HUDEP-2 (cell line): Measurements from ENCODE around the gene CAPN1.
A peak's percentile ranks its signal among the peaks of the same experiment; 100 is the strongest.
"Not testable (repeated sequence)": the region's sequence is repeated elsewhere in the genome, so short reads cannot be mapped to it uniquely, and the experiment has no call there.

ENCODE experiments used
- DNase-seq, 76 experiments: peaks; one replicate each; lab custom pipeline; 2025; ENCODE audit not compliant: unreplicated experiment in 76 of 76; lab: John Stamatoyannopoulos, UW

CAPN1 gene

DNA sequence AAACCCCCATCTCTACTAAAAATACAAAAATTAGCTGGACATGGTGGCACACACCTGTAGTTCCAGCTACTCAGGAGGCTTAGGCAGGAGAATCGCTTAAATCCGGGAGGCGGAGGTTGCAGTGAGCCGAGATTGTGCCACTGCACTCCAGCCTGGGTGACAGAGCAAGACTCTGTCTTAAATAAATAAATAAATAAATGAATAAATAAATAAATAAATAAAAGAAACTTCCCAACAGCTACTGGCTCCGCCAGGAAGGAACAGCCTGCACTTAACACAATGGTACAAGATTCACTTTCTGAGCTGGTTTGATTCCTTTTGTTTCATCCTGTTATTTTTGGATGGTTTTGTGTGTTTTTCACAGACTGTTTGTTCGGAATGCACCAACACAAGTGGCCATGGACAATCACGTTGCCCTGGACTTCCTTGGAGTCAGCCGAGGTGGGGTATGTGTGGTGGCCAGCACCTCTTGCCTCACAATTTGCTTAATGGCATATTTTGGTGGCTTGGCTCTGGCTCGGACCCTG is 66.5 kb downstream of the CAPN1 start:
- DNase-seq, result not testable (repeated sequence)

DNA sequence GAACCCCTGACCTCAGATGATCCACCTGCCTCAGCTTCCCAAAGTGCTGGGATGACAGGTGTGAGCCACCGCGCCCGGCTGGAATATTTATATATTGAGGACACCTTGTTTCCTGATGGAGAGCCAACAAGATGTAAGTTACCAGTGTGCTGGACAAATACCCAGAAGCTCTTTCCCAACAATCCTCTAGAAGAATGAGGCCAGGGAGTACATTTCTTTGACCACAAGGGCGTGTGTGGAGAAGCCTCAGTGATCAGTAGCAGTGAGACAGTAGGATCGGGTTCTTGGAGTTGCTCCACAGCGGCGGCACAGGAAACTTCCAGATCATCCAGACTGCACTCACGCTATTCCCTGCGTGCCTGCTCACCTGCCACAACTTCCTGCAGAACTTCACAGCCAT is 69.7 kb downstream of the CAPN1 start:
- no peak for DNase-seq

DNA sequence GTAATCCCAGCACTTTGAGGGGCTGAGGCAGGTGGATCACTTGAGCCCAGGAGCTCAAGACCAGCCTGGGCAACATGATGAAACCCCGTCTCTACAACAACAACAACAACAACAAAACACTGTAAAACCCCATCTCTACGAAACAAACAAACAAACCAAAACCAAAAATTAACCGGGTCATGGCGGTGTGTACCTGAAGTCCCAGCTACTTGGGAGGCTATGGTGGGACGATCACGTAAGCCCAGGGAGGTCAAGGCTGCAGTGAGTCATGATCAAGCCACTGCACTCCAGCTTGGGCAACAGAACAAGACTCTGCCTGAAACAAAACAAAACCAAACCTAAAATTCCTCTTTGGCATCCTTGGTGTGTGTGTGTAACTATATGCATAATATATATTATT is 73.0 kb downstream of the CAPN1 start:
- DNase-seq, result no peak

DNA sequence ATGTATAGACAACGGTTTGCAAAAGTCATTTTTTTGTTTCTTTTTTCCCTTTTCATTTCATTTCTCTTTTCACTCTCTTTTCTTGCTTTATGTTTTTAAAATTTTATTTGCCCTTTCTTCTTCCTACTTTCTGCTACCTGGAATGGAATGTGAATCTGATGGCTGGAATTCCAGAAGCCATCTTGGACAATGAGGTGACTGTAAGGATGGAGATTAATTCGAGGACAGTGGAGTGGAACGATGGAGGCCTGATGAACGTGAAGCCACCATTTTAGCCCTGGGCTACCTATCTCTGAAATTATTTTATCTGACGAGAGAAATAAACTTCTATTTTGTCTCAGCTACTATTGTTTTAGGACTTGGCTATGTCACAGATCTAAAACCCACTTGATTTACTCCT is 77.3 kb downstream of the CAPN1 start:
- DNase-seq, result no peak

DNA sequence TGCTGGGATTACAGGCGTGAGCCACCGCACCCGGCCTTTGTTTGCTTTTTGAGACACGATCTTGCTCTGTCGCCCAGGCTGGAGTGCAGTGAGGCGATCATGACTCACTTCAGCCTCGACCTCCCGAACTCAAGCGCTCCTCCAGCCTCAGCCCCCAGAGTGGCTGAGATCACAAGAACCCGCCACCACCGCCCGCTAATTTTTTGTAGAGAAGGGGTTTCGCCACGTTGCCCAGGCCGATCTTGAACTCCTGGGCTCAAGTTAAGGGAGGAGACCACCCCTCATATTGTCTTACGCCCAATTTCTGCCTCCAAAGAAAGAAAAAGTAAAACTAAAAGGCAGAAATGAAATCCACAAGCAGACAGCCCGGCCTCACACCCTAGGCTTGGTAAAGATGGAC is 78.6 kb downstream of the CAPN1 start:
- DNase-seq, result no peak

DNA sequence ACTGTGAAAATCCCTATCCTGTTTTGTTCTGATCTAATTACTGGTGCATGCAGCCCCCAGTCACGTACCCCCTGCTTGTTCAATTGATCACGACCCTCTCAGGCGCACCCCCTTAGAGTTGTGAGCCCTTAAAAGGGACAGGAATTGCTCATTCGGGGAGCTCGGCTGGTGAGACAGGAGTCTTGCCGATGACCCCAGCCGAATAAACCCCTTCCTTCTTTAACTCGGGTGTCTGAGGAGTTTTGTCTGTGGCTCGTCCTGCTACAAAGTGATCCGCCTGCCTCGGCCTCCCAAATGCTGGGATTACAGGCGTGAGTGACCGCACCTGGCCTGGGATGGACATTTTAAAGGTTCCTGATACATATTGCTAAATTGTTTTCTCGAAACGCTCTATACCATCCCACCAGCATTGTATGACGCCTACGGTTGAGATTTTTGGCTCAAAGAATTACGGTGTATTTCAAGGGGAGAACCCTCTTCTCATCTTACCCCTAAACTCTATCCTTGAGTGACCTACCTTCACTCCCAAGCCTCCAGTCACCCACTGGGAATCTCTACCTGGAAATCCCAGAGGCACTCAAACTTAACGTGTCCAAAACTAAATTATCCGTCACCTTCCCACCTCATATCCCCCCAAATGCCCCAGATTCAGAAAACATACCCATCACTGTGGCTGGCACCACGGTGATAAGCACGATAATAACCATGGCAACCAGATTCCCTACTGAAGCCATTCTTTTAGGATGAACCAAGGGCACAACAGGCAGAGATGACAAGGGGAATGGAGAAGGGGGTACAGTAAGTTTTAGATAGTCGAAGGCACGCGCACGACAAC is 79.2 kb downstream of the CAPN1 start:
- DNase-seq, result peak in 5 of 76 experiments; percentile 27 to 46 (median 34)
